GM18907 (cell line): Measurements from ENCODE around the gene OTUD7B.

Experiments
- ATAC-seq: cut with Tn5 transposase; IDR thresholded peaks from one replicate; pipeline ENCODE4 v1.9.1; 2021; ENCODE audit warnings: mild to moderate bottlenecking, moderate library complexity; ENCODE audit not compliant: unreplicated experiment

Gene OTUD7B

GRCh38 chr1:150005606-150006005 lies 4.9 kb downstream of the OTUD7B start:
- no peak for ATAC-seq

DNA sequence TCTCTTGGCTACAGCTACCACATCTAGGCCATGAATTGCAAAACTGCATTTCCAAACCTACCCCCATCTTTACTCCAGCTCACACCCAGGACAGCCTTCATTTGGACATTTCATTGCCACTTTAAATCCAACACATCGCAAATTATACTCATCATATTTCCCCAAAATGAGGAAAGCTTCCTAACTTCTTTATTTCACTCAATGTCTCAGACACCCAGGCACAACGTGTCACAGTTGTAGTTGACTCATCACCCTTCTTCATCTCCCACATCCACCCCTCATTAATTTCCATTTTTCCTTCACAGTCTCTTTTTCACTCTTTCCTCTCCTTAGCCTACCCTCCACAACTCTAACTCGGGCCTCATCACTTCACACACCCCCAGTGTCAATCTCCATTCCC lies 6.7 kb downstream of the OTUD7B start:
- no peak for ATAC-seq

DNA sequence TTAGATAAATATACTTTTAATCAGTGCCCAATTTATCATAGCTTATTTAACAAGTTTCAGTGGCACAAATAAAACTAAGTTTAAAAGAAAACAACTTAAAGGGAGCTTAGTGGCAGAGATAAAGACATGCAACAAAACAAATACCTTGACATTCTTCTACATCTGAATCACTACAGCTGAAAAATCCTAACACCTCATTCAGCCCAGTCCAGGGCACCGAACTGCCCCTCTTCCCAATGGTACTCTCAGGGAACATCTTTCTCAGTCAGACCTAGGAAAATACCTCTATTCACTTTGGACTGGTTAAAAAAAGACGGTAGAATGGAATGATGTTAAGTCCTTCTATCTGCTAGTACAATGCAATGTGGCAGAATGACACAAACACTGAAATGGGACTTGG lies 8.3 kb downstream of the OTUD7B start:
- no peak for ATAC-seq

DNA sequence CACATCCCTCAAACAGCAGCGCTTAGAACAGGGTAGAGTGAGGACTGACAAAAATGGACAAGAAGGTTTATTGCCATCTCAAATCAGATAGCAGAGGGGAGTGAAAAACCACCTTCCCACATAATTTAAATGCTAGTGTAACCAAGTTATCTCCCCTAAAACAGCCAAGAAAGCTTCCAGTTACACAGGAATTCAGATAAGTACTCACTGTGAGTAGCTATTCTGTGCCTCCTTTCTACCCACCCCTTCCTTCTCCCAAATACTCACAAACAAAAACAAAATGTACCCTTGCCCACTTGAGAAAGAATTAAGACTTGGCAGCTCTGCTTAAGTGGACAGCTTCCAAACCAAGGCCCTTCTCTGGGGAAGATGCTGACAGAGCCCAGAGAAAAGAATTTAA lies 9.1 kb downstream of the OTUD7B start:
- no peak for ATAC-seq

DNA sequence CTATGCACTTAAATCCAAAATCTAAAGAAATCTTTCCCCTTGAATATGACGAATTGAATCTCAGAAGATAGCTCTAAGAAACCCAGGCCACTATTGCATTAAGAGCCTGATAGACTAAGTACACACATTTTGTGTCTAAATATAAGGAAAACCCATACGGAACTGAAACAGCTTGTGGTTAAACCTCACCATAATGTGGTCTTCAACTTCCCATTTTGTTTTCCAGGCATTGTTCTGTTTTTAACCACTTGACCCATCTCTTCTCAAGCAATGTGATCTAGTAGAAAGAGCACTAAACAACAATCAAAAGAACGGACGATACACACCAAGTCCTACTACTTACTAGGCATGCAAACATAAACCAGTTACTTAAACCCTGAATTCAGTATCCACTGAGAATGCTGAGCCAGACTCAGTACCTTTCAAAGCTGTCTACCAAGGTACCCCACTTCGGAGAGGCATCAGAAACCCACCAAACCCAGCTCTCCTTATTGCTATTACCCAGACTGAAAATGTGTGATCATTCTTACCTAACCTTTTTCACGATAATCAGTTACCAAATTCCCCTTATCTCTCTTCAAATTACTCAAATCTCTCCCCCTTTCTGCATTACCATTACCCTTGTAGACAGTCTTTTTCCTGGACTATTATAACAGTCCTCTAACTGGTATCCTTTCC lies 12.8 kb downstream of the OTUD7B start:
- peak; percentile 75 for ATAC-seq

DNA sequence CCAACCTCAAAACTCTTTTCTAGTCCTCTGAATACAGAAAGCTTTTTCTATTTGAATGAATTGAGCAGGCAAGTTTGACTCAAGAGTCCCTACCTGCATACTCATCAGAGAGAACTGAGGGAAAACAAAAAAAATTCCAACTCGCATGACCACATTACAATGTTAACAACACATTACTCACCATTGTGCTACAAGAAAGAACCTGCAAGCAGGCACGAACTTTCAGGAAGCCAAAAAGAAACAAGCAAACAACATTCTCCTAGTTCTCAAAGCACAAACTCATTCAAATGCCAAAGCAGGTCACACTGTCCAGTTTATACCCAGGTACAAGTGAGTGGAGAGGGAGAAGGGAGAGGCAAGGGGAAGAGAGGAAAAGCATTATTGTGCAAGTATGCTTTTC lies 14.6 kb downstream of the OTUD7B start:
- ATAC-seq, result no peak

DNA sequence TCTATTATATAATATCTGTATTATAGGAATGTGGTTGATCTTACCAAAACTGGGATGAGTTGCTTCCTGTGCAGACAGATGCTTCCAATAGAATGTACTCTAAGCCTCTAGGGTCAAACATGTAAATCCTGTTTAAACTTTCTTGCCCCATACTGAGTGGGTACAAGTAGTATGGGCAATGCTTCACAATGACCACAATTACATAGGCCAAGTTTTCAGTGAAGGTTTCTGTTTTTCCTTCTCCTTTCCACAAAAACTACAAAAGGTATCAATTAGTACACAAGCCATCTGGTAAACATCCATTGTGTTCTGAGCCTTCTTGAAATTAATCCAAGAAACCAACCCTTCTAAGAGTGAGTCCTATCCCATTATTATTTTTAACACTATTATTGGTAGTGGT lies 16.8 kb downstream of the OTUD7B start:
- ATAC-seq, result no peak

DNA sequence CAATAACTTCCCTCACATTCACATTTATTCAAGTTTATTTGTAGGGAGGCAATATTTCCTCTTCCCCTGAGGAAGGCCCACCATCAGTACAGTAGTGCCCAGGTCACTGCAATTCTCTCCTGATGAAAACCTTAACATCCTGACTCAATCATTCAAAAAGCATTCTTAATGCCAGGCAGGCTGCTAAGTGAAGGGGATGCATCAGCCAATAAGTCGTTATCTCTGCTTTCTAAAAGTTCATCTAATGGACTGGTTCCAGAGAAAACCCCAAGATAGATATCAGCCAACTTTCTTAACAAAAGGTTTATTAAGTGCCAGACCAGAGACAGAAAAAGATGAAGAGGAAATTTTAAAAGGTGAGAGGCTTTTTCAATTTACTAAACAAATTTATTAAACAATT lies 17.3 kb downstream of the OTUD7B start:
- no peak for ATAC-seq

DNA sequence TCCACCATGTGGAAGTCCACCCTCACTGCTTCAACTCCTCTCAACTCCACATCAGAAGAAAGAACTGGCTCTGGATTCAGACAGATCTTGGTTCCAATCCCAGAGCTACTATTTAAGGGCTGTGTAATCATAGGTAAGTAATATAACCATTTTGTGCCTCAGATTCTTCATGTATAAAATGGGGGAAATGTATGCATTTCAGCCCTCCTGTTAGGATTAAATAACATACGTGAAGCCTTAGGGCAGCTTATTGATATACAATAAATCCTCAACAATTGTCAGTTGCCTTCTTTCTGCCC lies 23.3 kb downstream of the OTUD7B start:
- ATAC-seq, result no peak

DNA sequence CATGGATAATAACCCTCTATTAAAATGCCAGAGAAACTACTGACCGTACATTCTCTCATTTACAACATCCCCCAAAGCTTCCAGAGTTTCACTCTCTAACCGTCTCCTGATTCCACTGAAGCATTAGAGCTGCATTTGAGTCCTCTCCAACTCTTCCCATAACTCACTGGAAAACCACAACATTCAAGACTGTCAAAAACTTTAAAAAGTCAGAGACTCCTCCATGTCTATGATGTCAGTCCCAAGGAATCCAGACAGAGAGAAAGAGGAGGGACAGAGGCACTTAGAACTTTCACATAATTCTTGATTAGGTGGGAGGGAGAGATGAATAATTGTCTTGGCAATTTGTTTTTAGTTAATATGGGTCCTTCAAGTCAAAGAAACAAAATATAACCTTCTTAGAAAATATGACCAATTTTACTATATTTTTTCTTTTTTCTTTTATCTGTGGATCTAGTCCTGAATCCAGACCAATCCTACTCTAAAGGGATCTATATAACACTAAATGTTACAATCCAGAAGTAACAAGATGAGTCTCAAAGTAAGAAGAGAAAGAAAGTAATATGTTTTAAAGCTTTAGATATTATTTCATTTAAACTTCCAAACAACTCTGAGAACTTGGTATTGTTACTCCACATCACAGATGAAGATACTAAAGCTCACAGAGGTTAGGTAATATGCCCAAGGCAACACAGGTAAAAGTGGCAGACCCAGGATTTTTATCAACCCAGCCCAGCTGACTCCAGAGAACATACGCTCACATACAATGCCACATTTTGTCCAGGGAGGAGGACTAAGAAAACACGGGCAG lies 23.8 kb downstream of the OTUD7B start:
- no peak for ATAC-seq

GRCh38 chr1:149979972-149980540 lies 30.5 kb downstream of the OTUD7B start:
- ATAC-seq, result no peak

- no peak for ATAC-seq
Observed at GRCh38 chr1:149979245-149979971, 31.1 kb downstream of the OTUD7B start.

GRCh38 chr1:149978547-149979023 lies 31.9 kb downstream of the OTUD7B start:
- ATAC-seq, result no peak

- no peak for ATAC-seq
Observed at GRCh38 chr1:149977345-149977744, 33.2 kb downstream of the OTUD7B start.

DNA sequence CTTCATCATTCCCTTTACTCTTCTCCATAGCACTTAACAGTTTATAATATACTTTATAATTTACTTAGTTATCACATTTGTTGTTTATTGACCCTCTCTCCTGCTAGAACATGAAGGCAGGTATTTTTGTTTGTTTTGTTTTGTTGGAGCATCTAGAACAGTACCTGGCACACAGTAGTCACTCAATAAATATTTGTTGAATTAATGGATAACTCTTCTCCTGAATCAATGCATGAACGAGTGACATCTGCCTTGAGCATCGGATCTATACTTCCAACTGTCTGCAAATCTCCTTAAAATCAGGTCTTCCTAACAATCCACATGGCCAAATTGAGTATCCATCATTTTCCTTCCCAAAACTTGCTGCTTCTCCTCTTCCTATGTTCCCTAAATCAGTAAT lies 38.0 kb downstream of the OTUD7B start:
- no peak for ATAC-seq

DNA sequence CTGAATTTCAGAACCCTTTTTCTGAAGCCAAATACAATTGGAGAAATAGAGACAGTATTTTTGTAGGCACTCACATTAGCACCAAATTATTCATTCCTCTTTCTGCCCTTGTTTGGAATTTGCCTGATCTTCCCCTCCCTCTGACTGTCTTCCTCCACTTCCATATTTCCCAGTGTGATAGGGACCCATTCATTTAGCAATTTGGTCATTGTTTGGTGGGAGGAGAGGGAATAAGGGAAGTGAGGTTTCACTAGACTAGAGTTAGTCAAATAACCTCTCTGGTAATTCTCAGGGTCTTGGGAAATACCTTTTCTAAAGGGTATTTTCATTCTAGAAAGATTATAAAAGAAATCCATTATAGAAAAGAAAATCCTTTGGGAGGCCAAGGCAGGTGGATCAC lies 42.9 kb downstream of the OTUD7B start:
- no peak for ATAC-seq

GRCh38 chr1:149967041-149967440 lies 43.5 kb downstream of the OTUD7B start:
- ATAC-seq, result no peak

DNA sequence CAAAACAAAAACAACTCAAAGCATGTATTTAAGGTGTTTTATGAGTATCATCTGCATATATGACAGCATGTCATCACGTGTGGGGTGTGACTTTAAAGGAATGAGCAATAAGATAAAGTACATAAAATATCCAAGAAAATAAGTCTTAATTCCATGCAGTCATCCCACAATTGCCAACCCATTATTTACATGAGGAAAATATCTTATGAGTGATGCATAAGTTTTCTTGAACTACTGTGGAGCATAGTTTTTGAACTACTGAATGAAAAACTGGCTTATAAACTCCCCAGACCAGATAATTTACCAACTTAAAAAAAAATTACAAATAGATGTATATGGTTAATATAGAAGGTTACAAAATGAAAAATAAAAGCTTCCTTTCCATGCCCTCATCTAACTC lies 44.1 kb downstream of the OTUD7B start:
- no peak for ATAC-seq

- ATAC-seq, result no peak
Observed at GRCh38 chr1:149965440-149965839, 45.1 kb downstream of the OTUD7B start.

- ATAC-seq, result no peak
Observed at GRCh38 chr1:149963358-149963757, 47.2 kb downstream of the OTUD7B start.

- no peak for ATAC-seq
Observed at GRCh38 chr1:149962736-149963135, 47.8 kb downstream of the OTUD7B start.
